K562 (cell line): ENCODE data around the gene HORMAD1. TPM values are rescaled to one million over a fixed set of nuclear protein-coding genes. Genes with fewer than 3 reads are reported as not detected.
A peak's percentile ranks its signal among the peaks of the same experiment; 100 is the strongest.

ENCODE experiments used
- ATAC-seq: fragments of 200-7000 bp; cut with Tn5 transposase; 3 replicates; pipeline ENCODE4 v1.9.1; 2020; ENCODE audit warnings: moderate library complexity
- Bru-seq: library from RNA; stranded (reverse); fragments of 400-500 nt; gene quantifications from one replicate; lab custom pipeline; 2021; lab: Mats Ljungman, UMichigan
- BruChase-seq, 2 experiments: library from RNA; stranded (reverse); fragments of 400-500 nt; gene quantifications; one replicate each; lab custom pipeline; 2021; lab: Mats Ljungman, UMichigan
- BruUV-seq: library from RNA; stranded (reverse); fragments of 400-500 nt; replicated peaks from 2 replicates; lab custom pipeline; 2021; lab: Mats Ljungman, UMichigan
- CTCF ChIA-PET: fragments of 300-600 bp; formaldehyde crosslinking; extraction: SDS; loops from one replicate; lab custom pipeline; 2021; ENCODE audit warnings: low intra/inter-chr PET ratio; lab: Yijun Ruan, JAX
- POLR2A ChIA-PET: fragments of 300-600, 350-650 bp; sonication (Branson Sonifier 250); formaldehyde crosslinking; extraction: SDS; loops from one replicate; lab custom pipeline; 2021; ENCODE audit warnings: antibody characterized with exemption, inconsistent platforms; lab: Yijun Ruan, JAX
- DNase-seq, 4 experiments: peaks; one replicate each; pipeline versions ENCODE4 v3.0.0 to v3.0.0-alpha.2; 2011 to 2018; ENCODE audit warnings: low spot score in 3 of 4, mixed read lengths in 3 of 4; ENCODE audit errors: extremely low read depth in 1 of 4
- FAIRE-seq: peaks from 2 replicates; lab custom pipeline; 2011; peaks lifted over from hg19 to GRCh38; lab: Jason Lieb, UNC
- H2AFZ ChIP-seq: 2 replicates; pipeline ENCODE4 v1.6.0; 2011; ENCODE audit warnings: low read depth, low read length, control low read depth, inconsistent platforms
- H3K27ac ChIP-seq: fragments of 200-600 bp; 3 replicates; pipeline ENCODE4 v1.8.0; 2011; ENCODE audit warnings: low read depth, mild to moderate bottlenecking, control low read depth, inconsistent platforms, low read length, moderate library complexity, mixed read lengths; ENCODE audit errors: extremely low read depth
- H3K27me3 ChIP-seq, 2 experiments: fragments of 300-600 bp in 1 of 2; 2 replicates in 1 of 2; 3 replicates in 1 of 2; pipeline versions ENCODE4 v1.6.0 to v1.8.0; 2011; ENCODE audit warnings: inconsistent platforms in 2 of 2, low read length in 2 of 2, mild to moderate bottlenecking in 1 of 2, mixed read lengths in 1 of 2, moderate library complexity in 1 of 2; ENCODE audit not compliant: control insufficient read depth in 2 of 2, insufficient read depth in 2 of 2
- H3K36me3 ChIP-seq: fragments of 300-600 bp; 3 replicates; pipeline ENCODE4 v1.8.0; 2011; ENCODE audit warnings: mild to moderate bottlenecking, low read length, inconsistent platforms; ENCODE audit not compliant: control insufficient read depth, insufficient read depth
- H3K4me1 ChIP-seq, 2 experiments: fragments of 200-600 bp in 1 of 2; replicated peaks in 1 of 2; 2 replicates in 1 of 2; 3 replicates in 1 of 2; pipeline versions ENCODE4 v1.5.1 to v1.8.0; 2011; ENCODE audit warnings: inconsistent platforms in 2 of 2, low read length in 2 of 2, mild to moderate bottlenecking in 1 of 2, mixed read lengths in 1 of 2, moderate library complexity in 1 of 2; ENCODE audit not compliant: control insufficient read depth in 2 of 2, insufficient read depth in 2 of 2
- H3K4me2 ChIP-seq: 2 replicates; pipeline ENCODE4 v1.6.1; 2011; ENCODE audit warnings: low read length, control low read depth, inconsistent platforms, mixed read lengths; ENCODE audit not compliant: insufficient read depth
- H3K4me3 ChIP-seq: fragments of 200-600 bp; sonication (generic), shearing (Covaris generic); 2 replicates; pipeline ENCODE4 v1.5.1; 2016; ENCODE audit warnings: control low read depth, inconsistent platforms
- H3K79me2 ChIP-seq: fragments of 200-600 bp; 3 replicates; pipeline ENCODE4 v1.8.0; 2011; ENCODE audit warnings: low read length, inconsistent platforms; ENCODE audit not compliant: control insufficient read depth, insufficient read depth
- H3K9ac ChIP-seq, 2 experiments: 2 replicates each; pipeline versions ENCODE4 v1.6.0 to v1.6.1; 2011; ENCODE audit warnings: low read depth in 2 of 2, low read length in 2 of 2, control low read depth in 1 of 2, inconsistent platforms in 1 of 2, mild to moderate bottlenecking in 1 of 2, mixed read lengths in 1 of 2; ENCODE audit not compliant: insufficient read depth in 1 of 2
- H3K9me1 ChIP-seq: one replicate; pipeline ENCODE4 v1.6.0; 2011; ENCODE audit warnings: inconsistent platforms, mild to moderate bottlenecking, low read length, moderate library complexity; ENCODE audit not compliant: control insufficient read depth, insufficient read depth
- H3K9me3 ChIP-seq: replicated peaks from 2 replicates; pipeline ENCODE4 v1.5.1; 2011; ENCODE audit warnings: low read depth, low read length, inconsistent platforms; ENCODE audit not compliant: control insufficient read depth, insufficient read depth
- H4K20me1 ChIP-seq: replicated peaks from 2 replicates; pipeline ENCODE4 v1.6.1; 2011; ENCODE audit warnings: low read length, inconsistent platforms, mixed read lengths; ENCODE audit not compliant: control insufficient read depth, insufficient read depth
- ASH1L ChIP-seq: fragments of 450-650 bp; IDR thresholded peaks from 2 replicates; pipeline ENCODE4 v1.6.1; 2018; ENCODE audit warnings: borderline replicate concordance, mild to moderate bottlenecking, low read depth; ENCODE audit not compliant: partially characterized antibody
- CC2D1A ChIP-seq: fragments of 450-650 bp; IDR thresholded peaks from 2 replicates; pipeline ENCODE4 v1.6.1; 2017; ENCODE audit warnings: mild to moderate bottlenecking
- EHMT2 ChIP-seq: fragments of 450-650 bp; IDR thresholded peaks from 2 replicates; pipeline ENCODE4 v1.6.1; 2018; ENCODE audit warnings: antibody characterized with exemption
- LEF1 ChIP-seq: fragments of 450-650 bp; IDR thresholded peaks from 2 replicates; pipeline ENCODE4 v1.6.1; 2016; ENCODE audit warnings: mild to moderate bottlenecking
- RFX7 ChIP-seq: fragments of 250-450 bp; sonication (Bioruptor Pico); IDR thresholded peaks from 2 replicates; pipeline ENCODE4 v1.5.1; 2021; ENCODE audit warnings: mild to moderate bottlenecking
- SP1 ChIP-seq: sonication (generic); formaldehyde crosslinking; IDR thresholded peaks from 2 replicates; pipeline ENCODE4 v1.8.1; 2022; ENCODE audit warnings: mild to moderate bottlenecking, missing genetic modification reagents
- STAT5A ChIP-seq: IDR thresholded peaks from 2 replicates; pipeline ENCODE4 v1.6.1; 2012; ENCODE audit warnings: low read length, inconsistent platforms, borderline replicate concordance
- ZBTB17 ChIP-seq: fragments of 450-650 bp; formaldehyde crosslinking; IDR thresholded peaks from 2 replicates; pipeline ENCODE4 v1.4.0; 2020; ENCODE audit warnings: mild to moderate bottlenecking
- ZBTB33 ChIP-seq: sonication (generic); formaldehyde crosslinking; IDR thresholded peaks from 2 replicates; pipeline ENCODE4 v1.8.1; 2023; ENCODE audit warnings: mild to moderate bottlenecking, missing genetic modification reagents
- WGBS: fragments of 100-300 bp; shearing (Covaris generic); methylation state at CpG from one replicate; pipeline ENCODE4 v1.1.6; 2016; ENCODE audit warnings: low coverage, mixed read lengths; ENCODE audit not compliant: insufficient coverage; ENCODE audit errors: missing lambda C conversion rate; 5-methylcytosine and 5-hydroxymethylcytosine counted together
- in situ Hi-C: fragments of 300-500 bp; cut with MboI; formaldehyde crosslinking; loops from 4 replicates; pipeline ENCODE4 v1.15.0; 2018; ENCODE audit warnings: inconsistent platforms, mixed read lengths
- intact Hi-C: fragments of 100-400 bp; cut with micrococcal nuclease; formaldehyde crosslinking; loops from 2 replicates; pipeline ENCODE4 v1.14.2; 2022
- long read RNA-seq, 3 experiments: library from polyadenylated mRNA in 2 of 3; library from RNA in 1 of 3; unstranded in 2 of 3; stranded (forward) in 1 of 3; transcript quantifications; one replicate each; pipeline ENCODE4 v2.0.0, GENCODE V29; 2019 to 2022
- polyA minus RNA-seq, 3 experiments: library from RNA; depleted of rRNA, polyadenylated mRNA; stranded (reverse); fragments of >200 nt; gene quantifications; 2 replicates each; pipeline ENCODE4 v1.2.3, GENCODE V29; 2011
- polyA plus RNA-seq, 8 experiments: library from polyadenylated mRNA; depleted of rRNA in 4 of 8; stranded (reverse) in 5 of 8; unstranded in 3 of 8; fragments of >200 nt; fragmentation: Nextera tagmentation in 2 of 8; fragmentation: Illumina TruSeq in 1 of 8; extraction: Ambion mirVana in 2 of 8; extraction: Trizol in 1 of 8; gene quantifications; 2 replicates each; pipeline versions ENCODE4 v1.2.1 to v1.2.3, GENCODE V29; 2011 to 2014; ENCODE audit warnings: inconsistent platforms in 1 of 8, missing spikeins in 1 of 8
- total RNA-seq, 7 experiments: library from RNA; depleted of rRNA in 6 of 7; stranded (reverse); fragments of >200 nt in 6 of 7; fragmentation: Illumina TruSeq in 2 of 7; extraction: Trizol in 2 of 7; gene quantifications; 2 replicates each; pipeline versions ENCODE4 v1.2.1 to v1.2.3, GENCODE V29; 2011 to 2021; ENCODE audit warnings: low replicate concordance in 1 of 7
- TF ChIP-seq, protein P1 (sequence below): fragments of 250-450 bp; sonication (Bioruptor Pico); IDR thresholded peaks from 2 replicates; pipeline ENCODE4 v1.8.0; 2022; ENCODE audit warnings: inconsistent platforms, mild to moderate bottlenecking, moderate library complexity, borderline replicate concordance
- TF ChIP-seq, protein P2 (sequence below): fragments of 450-650 bp; IDR thresholded peaks from 2 replicates; pipeline ENCODE4 v1.6.1; 2016; ENCODE audit warnings: mild to moderate bottlenecking
- TF ChIP-seq, protein P3 (sequence below), 2 experiments: fragments of 450-650 bp in 1 of 2; sonication (generic) in 1 of 2; formaldehyde crosslinking in 1 of 2; IDR thresholded peaks in 1 of 2; conservative IDR thresholded peaks in 1 of 2; 2 replicates each; pipeline versions ENCODE4 v1.6.1 to v1.8.1; 2016 to 2023; ENCODE audit warnings: mild to moderate bottlenecking in 2 of 2, moderate library complexity in 2 of 2, inconsistent platforms in 1 of 2, missing genetic modification reagents in 1 of 2

Gene HORMAD1
- total RNA-seq (2011; cell fraction: chromatin; rRNA removed; ENCODE audit: low replicate concordance) = not detected in 2 replicates
- total RNA-seq (2011; cell fraction: nucleolus; rRNA removed) = not detected in 2 replicates
- not detected in 2 replicates for total RNA-seq (2011; cell fraction: nucleoplasm; rRNA removed)
- total RNA-seq (2014; rRNA removed) = not detected in 2 replicates
- not detected in 2 replicates for total RNA-seq (2014; rRNA removed; fragmentation: Illumina TruSeq; extraction: Trizol)
- not detected in 2 replicates for total RNA-seq (2015; rRNA removed; fragmentation: Illumina TruSeq; extraction: Trizol)
- total RNA-seq (2021) = not detected in 2 replicates
- not detected in 2 replicates for polyA plus RNA-seq (2011; rRNA removed)
- polyA plus RNA-seq (2011; cell fraction: cytosol; rRNA removed) = not detected in 2 replicates
- polyA plus RNA-seq (2011; cell fraction: nucleus; rRNA removed) = not detected in 2 replicates
- polyA plus RNA-seq (2012) = not detected in 2 replicates
- polyA plus RNA-seq (2014; fragmentation: Illumina TruSeq; extraction: Trizol) = not detected in 2 replicates
- polyA plus RNA-seq (2014; fragmentation: Nextera tagmentation; extraction: Ambion mirVana) = not detected
- polyA plus RNA-seq (2014; rRNA removed) = not detected in 2 replicates
- not detected in 2 replicates for polyA minus RNA-seq (2011; rRNA and poly(A)+ RNA removed)
- not detected in 2 replicates for polyA minus RNA-seq (2011; cell fraction: cytosol; rRNA and poly(A)+ RNA removed)
- not detected in 2 replicates for polyA minus RNA-seq (2011; cell fraction: nucleus; rRNA and poly(A)+ RNA removed)
- Bru-seq, nascent RNA = percentile 12 among the genes with signal in this experiment
- BruChase-seq, experiment 1, labeled RNA remaining after a 2-hour chase = percentile 28 among the genes with signal in this experiment
- percentile 26 among the genes with signal in this experiment for BruChase-seq, experiment 2, labeled RNA remaining after a 6-hour chase
- long read RNA-seq, experiment 1 = 0 reads
- long read RNA-seq, experiment 2 = 0 reads
- long read RNA-seq, experiment 3 = 0 reads

GRCh38 chr1:150720703-150721102, at the start of gene HORMAD1:
Gene HORMAD1 (minus strand): TSS chr1:150720895. CDS start chr1:150719505, 1,390 bp downstream.
- intact Hi-C loops = no loop called here
- DNase-seq = no peak
- CTCF ChIA-PET = no interaction called here
- Histone ChIP-seq H3K36me3 (no peaks in the 10 kb centered on the region), H4K20me1 (no peaks in the 10 kb centered on the region), H3K4me2 (no peak within 1 kb of the TSS), H3K27ac (no peak within 1 kb of the TSS), H3K27me3 (no peaks in the 10 kb centered on the region), H3K4me3 (no peak within 1 kb of the TSS), H3K9me1 (no peaks in the 10 kb centered on the region), H3K79me2 (no peaks in the 10 kb centered on the region), H3K9me3 (peaks cover 3% of the 10 kb centered on the region; the same call in 1 of the 2 replicates), H2AFZ (no peak within 1 kb of the TSS), H3K4me1 (no peaks in the 10 kb centered on the region), H3K9ac (no peak within 1 kb of the TSS)
- no peak for FAIRE-seq
- WGBS = 96% methylated on average over 15 of the region's 24 CpGs
- in situ Hi-C loops = no loop called here
- ATAC-seq = no peak
- no TSS peak for BruUV-seq
- POLR2A ChIA-PET = no interaction called here
- TF ChIP-seq LEF1 (no peak), CC2D1A (0 out of 2 replicates have a peak, but pooled peaks have one; percentile 22), EHMT2 (no peak), STAT5A (no peak), ZBTB33 (CRISPR knock-in tag) (peak; percentile 98), ZBTB17 (CRISPR knock-in tag) (no peak), ASH1L (no peak), SP1 (CRISPR knock-in tag) (no peak), RFX7 (CRISPR knock-in tag) (no peak)
- TF ChIP-seq, protein P1, sequence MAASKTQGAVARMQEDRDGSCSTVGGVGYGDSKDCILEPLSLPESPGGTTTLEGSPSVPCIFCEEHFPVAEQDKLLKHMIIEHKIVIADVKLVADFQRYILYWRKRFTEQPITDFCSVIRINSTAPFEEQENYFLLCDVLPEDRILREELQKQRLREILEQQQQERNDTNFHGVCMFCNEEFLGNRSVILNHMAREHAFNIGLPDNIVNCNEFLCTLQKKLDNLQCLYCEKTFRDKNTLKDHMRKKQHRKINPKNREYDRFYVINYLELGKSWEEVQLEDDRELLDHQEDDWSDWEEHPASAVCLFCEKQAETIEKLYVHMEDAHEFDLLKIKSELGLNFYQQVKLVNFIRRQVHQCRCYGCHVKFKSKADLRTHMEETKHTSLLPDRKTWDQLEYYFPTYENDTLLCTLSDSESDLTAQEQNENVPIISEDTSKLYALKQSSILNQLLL (CRISPR knock-in tag) = no peak
- TF ChIP-seq, protein P2, sequence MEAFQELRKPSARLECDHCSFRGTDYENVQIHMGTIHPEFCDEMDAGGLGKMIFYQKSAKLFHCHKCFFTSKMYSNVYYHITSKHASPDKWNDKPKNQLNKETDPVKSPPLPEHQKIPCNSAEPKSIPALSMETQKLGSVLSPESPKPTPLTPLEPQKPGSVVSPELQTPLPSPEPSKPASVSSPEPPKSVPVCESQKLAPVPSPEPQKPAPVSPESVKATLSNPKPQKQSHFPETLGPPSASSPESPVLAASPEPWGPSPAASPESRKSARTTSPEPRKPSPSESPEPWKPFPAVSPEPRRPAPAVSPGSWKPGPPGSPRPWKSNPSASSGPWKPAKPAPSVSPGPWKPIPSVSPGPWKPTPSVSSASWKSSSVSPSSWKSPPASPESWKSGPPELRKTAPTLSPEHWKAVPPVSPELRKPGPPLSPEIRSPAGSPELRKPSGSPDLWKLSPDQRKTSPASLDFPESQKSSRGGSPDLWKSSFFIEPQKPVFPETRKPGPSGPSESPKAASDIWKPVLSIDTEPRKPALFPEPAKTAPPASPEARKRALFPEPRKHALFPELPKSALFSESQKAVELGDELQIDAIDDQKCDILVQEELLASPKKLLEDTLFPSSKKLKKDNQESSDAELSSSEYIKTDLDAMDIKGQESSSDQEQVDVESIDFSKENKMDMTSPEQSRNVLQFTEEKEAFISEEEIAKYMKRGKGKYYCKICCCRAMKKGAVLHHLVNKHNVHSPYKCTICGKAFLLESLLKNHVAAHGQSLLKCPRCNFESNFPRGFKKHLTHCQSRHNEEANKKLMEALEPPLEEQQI = peak; percentile 31; the same call in 1 of the 2 replicates
- TF ChIP-seq, protein P3, sequence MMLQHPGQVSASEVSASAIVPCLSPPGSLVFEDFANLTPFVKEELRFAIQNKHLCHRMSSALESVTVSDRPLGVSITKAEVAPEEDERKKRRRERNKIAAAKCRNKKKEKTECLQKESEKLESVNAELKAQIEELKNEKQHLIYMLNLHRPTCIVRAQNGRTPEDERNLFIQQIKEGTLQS (IDR thresholded peaks at IDR 0.05) = peak; percentile 42; the same call in 1 of the 2 replicates
- TF ChIP-seq, protein P3 (CRISPR knock-in tag; conservative IDR thresholded peaks at IDR 0.05) = no peak
